GM12891 (cell line): ENCODE results near the gene UFD1.

Source experiments
- POLR2A ChIP-seq: IDR thresholded peaks from 2 replicates; pipeline ENCODE4 v1.6.1; 2011; ENCODE audit warnings: low read depth, low read length, control low read depth
- POLR2AphosphoS5 ChIP-seq: IDR thresholded peaks from 2 replicates; pipeline ENCODE4 v1.6.1; 2011; ENCODE audit warnings: low read depth, low read length, control low read depth
- POU2F2 ChIP-seq: IDR thresholded peaks from 2 replicates; pipeline ENCODE4 v1.6.1; 2011; ENCODE audit warnings: low read depth, mild to moderate bottlenecking, control low read depth, low read length, moderate library complexity
- SPI1 ChIP-seq: IDR thresholded peaks from 2 replicates; pipeline ENCODE4 v1.6.1; 2011; ENCODE audit warnings: low read depth, low read length, control low read depth
- TAF1 ChIP-seq: IDR thresholded peaks from 2 replicates; pipeline ENCODE4 v1.6.1; 2011; ENCODE audit warnings: low read depth, low read length, control low read depth

DNA sequence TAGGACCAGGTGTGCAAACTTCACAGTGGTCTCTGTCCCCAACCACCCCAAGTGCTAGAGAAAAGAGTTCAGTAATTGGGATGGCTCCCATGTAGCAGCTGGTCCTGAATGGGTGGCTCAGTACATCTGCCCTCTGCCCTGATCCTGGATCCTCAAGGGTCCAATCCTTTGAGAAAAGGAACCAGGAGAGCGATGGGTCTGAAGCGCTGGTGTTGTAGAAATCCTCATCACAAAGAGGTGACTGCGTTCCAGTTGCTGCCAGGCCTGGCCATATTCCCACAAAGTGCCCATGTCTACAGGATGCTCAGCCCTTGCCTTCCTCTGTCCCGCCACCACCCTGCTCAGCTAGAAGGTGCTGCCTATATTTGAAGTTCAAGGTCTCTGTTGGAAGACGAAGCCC lies 25.3 kb downstream of the UFD1 start:
- no peak for TF ChIP-seq POLR2A
- TF ChIP-seq SPI1 = no peak
- no peak for TF ChIP-seq TAF1
- no peak for TF ChIP-seq POLR2AphosphoS5
- no peak for TF ChIP-seq POU2F2
